ENCODE measurements around the gene CEBPZ. TPM values are rescaled to one million over a fixed set of nuclear protein-coding genes. Genes with fewer than 3 reads are reported as not detected.

The CEBPZ gene
- total and polyA plus RNA-seq, 2 of the 13 experiments (the other 11 are each of a cell fraction or from before 2014, with no cell fraction given): 14.4 to 117 TPM

DNA sequence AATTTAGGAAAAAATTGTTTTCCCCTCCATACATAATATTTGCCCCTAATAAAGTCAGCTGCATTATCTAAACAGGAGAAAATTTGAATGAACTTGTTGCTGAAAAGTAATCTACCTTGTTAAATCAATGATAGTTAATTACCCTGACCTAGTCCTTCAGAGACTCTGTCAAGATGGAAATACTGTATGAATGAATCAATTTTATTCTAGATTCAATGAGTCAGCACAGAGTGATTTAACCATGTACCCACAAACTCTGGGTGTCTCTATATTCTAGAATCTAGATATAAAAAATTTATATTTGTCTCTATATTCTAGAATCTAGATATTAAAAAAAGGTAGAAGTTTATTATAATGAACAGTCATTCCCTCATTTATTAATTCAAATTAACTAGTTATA is 36.3 kb upstream of the CEBPZ start:
- POLR2A ChIA-PET: no interaction called here
- CTCF ChIA-PET (ENCODE audit: low intra/inter-chr PET ratio, low total read pairs): no interaction called here

DNA sequence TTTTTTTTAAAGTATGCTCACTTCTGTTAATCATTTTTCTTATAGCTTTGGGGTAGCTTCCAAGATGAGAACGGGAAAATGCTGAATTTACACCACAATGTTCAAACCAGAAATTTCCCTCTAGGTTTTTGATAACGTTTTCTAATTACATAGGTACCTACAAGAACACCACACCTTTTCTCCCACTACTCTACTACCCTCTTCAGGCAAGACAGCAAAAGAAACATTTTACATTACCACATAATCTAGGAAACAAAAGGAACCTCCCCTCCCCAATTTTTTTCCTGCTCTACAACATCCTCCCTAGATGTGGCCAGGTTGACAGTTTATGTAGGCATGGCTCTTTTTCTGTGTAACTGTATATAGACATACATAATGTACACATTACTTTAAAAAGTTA is 32.4 kb upstream of the CEBPZ start:
- 92% methylated on average over 2 of the region's 2 CpGs for WGBS (ENCODE audit: low lambda C conversion rate)
- TF ChIP-seq KMT2B (CRISPR knock-in tag; IDR thresholded peaks at IDR 0.05): no peak
- TF ChIP-seq PHF5A (CRISPR knock-in tag; IDR thresholded peaks at IDR 0.05; ENCODE audit: low read depth, unreplicated experiment): no peak
- no peak for TF ChIP-seq NAIF1 (CRISPR knock-in tag; IDR thresholded peaks at IDR 0.05; ENCODE audit: borderline replicate concordance)
- H4K20me1 ChIP-seq (ENCODE audit: insufficient read depth, low read length): no peaks in the 10 kb centered on the region
- no peak overlapping the region for H3K4me2 ChIP-seq (ENCODE audit: low read depth, low read length)
- in situ Hi-C loops (cut with HindIII; ENCODE audit: extremely low pct_ligation_motif_present, low pct_unique_long_range_greater_than_20kb) (no loop called here), intact Hi-C loops (cut with micrococcal nuclease; ENCODE audit: unreplicated experiment) (no loop called here)
- H3K79me2 ChIP-seq (ENCODE audit: insufficient read depth, low read length): no peaks in the 10 kb centered on the region
- no TSS peak for BruUV-seq (replicated peaks)
- ChIA-PET POLR2A (no interaction called here), CTCF (ENCODE audit: low intra/inter-chr PET ratio, low total read pairs) (no interaction called here)
- no peak for DNase-seq (ENCODE audit: low spot score)
- H2AFZ ChIP-seq (ENCODE audit: low read length): no peak overlapping the region
- H3K27me3 ChIP-seq (ENCODE audit: control insufficient read depth in 1 of 2, insufficient read depth in 2 of 2, low read length in 2 of 2): no peaks in the 10 kb centered on the region
- ATAC-seq: no peak; the same call in 2 of the 3 replicates
- H3K9me3 ChIP-seq (ENCODE audit: low read length): no peaks in the 10 kb centered on the region
- H3K4me1 ChIP-seq (ENCODE audit: insufficient read depth, low read length): no peaks in the 10 kb centered on the region
- no peak overlapping the region for H3K4me3 ChIP-seq (replicated peaks in 1 of 3; ENCODE audit: insufficient read depth in 1 of 3, low read depth in 2 of 3, low read length in 3 of 3)
- H3K36me3 ChIP-seq (replicated peaks in 1 of 2; ENCODE audit: control insufficient read depth in 1 of 2, insufficient read depth in 2 of 2, low read length in 2 of 2): peaks cover 4 to 20% of the 10 kb centered on the region in 2 experiments
- H3K27ac ChIP-seq (ENCODE audit: extremely low read length, insufficient read depth, low read length): no peak overlapping the region
- FAIRE-seq: no peak
- H3K9ac ChIP-seq (ENCODE audit: insufficient read depth, low read depth, low read length): no peak overlapping the region

More for the DNA sequence above, 36.3 kb upstream of the CEBPZ start:
- intact Hi-C loops (cut with micrococcal nuclease; ENCODE audit: unreplicated experiment): no loop called here
- H4K20me1 ChIP-seq (ENCODE audit: insufficient read depth, low read length): no peaks in the 10 kb centered on the region
- DNase-seq (ENCODE audit: low spot score) (no peak), ATAC-seq (no peak), FAIRE-seq (no peak)
- no peaks in the 10 kb centered on the region for H3K79me2 ChIP-seq (ENCODE audit: insufficient read depth, low read length)
- H3K27ac ChIP-seq (ENCODE audit: extremely low read length, insufficient read depth, low read length): no peak overlapping the region
- peaks cover 10 to 44% of the 10 kb centered on the region in 2 experiments for H3K36me3 ChIP-seq (replicated peaks in 1 of 2; ENCODE audit: control insufficient read depth in 1 of 2, insufficient read depth in 2 of 2, low read length in 2 of 2)
- H3K4me1 ChIP-seq (ENCODE audit: insufficient read depth, low read length): no peaks in the 10 kb centered on the region
- no peak overlapping the region for H3K9ac ChIP-seq (ENCODE audit: insufficient read depth, low read depth, low read length)
- no peak overlapping the region for H3K4me3 ChIP-seq (replicated peaks in 1 of 3; ENCODE audit: insufficient read depth in 1 of 3, low read depth in 2 of 3, low read length in 3 of 3)
- no peaks in the 10 kb centered on the region for H3K9me3 ChIP-seq (ENCODE audit: low read length)
- in situ Hi-C loops (cut with HindIII; ENCODE audit: extremely low pct_ligation_motif_present, low pct_unique_long_range_greater_than_20kb): no loop called here
- H2AFZ ChIP-seq (ENCODE audit: low read length): no peak overlapping the region
- BruUV-seq (replicated peaks): no TSS peak
- TF ChIP-seq HNRNPK (IDR thresholded peaks at IDR 0.05; ENCODE audit: low read depth, low read length, poor library complexity, severe bottlenecking) (no peak), ZNF629 (CRISPR knock-in tag; conservative IDR thresholded peaks at IDR 0.05) (no peak), ZKSCAN8 (CRISPR knock-in tag; IDR thresholded peaks at IDR 0.05; ENCODE audit: borderline replicate concordance) (no peak), TCF7 (IDR thresholded peaks at IDR 0.05; ENCODE audit: low read depth) (no peak), RFX3 (CRISPR knock-in tag; IDR thresholded peaks at IDR 0.05) (no peak), ZNF775 (CRISPR knock-in tag; IDR thresholded peaks at IDR 0.05; ENCODE audit: borderline replicate concordance) (no peak), ZNF776 (CRISPR knock-in tag; IDR thresholded peaks at IDR 0.05) (no peak), ZNF17 (CRISPR knock-in tag; IDR thresholded peaks at IDR 0.05) (no peak), HNF4A (CRISPR knock-in tag; IDR thresholded peaks at IDR 0.05) (no peak), ATAD3A (CRISPR knock-in tag; IDR thresholded peaks at IDR 0.05) (no peak), SALL2 (CRISPR knock-in tag; IDR thresholded peaks at IDR 0.05) (no peak)
- TF ChIP-seq, protein P1, sequence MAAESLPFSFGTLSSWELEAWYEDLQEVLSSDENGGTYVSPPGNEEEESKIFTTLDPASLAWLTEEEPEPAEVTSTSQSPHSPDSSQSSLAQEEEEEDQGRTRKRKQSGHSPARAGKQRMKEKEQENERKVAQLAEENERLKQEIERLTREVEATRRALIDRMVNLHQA (CRISPR knock-in tag; IDR thresholded peaks at IDR 0.05): no peak
- no peaks in the 10 kb centered on the region for H3K27me3 ChIP-seq (ENCODE audit: control insufficient read depth in 1 of 2, insufficient read depth in 2 of 2, low read length in 2 of 2)
- no peak overlapping the region for H3K4me2 ChIP-seq (ENCODE audit: low read depth, low read length)
